Uterus (tissue), 2 donors: ENCODE results near the gene ZNF467.

Experiments
- CTCF ChIP-seq, 4 experiments: fragments of 200-600 bp in 2 of 4; fragments of 450-650 bp in 2 of 4; sonication (generic) in 2 of 4; IDR thresholded peaks; one replicate each; pipeline ENCODE4 v1.5.1; 2016 to 2019; ENCODE audit warnings: antibody characterized with exemption in 4 of 4, mild to moderate bottlenecking in 2 of 4, moderate library complexity in 1 of 4
- POLR2A ChIP-seq, 2 donors: fragments of 450-650 bp; IDR thresholded peaks; one replicate each; pipeline ENCODE4 v1.6.1; 2016; ENCODE audit warnings: antibody characterized with exemption in 2 of 2, mild to moderate bottlenecking in 1 of 2, moderate library complexity in 1 of 2

- no peak for TF ChIP-seq CTCF (IDR thresholded peaks at IDR 0.05)
- no peak for TF ChIP-seq POLR2A (IDR thresholded peaks at IDR 0.05)
These were observed 41.3 kb downstream of the ZNF467 start for GRCh38 chr7:149732111-149732561.
